ENCODE measurements around the gene BRMS1L. TPM values are rescaled to one million over a fixed set of nuclear protein-coding genes. Genes with fewer than 3 reads are reported as not detected.

The BRMS1L gene
- total and polyA plus RNA-seq, 2 of the 13 experiments (the other 11 are each of a cell fraction or from before 2014, with no cell fraction given): 21.1 to 23.8 TPM

GRCh38 chr14:35814371-35815005 is 11.7 kb upstream of the BRMS1L start (continued):
- TF ChIP-seq REST (IDR thresholded peaks at IDR 0.05; ENCODE audit: borderline replicate concordance in 1 of 2, low read depth in 1 of 2, low read length in 2 of 2): no peak
- TF ChIP-seq E2F2 (CRISPR knock-in tag; IDR thresholded peaks at IDR 0.05; ENCODE audit: borderline replicate concordance): no peak
- no peak for TF ChIP-seq E2F5 (CRISPR knock-in tag; conservative IDR thresholded peaks at IDR 0.05)
- no peak for TF ChIP-seq ZFP62 (CRISPR knock-in tag; IDR thresholded peaks at IDR 0.05)
- TF ChIP-seq IRF9 (CRISPR knock-in tag; IDR thresholded peaks at IDR 0.05; ENCODE audit: borderline replicate concordance): no peak
- peak; percentile 71; the same call in 1 of the 2 replicates for TF ChIP-seq ZNF580 (CRISPR knock-in tag; IDR thresholded peaks at IDR 0.05; ENCODE audit: borderline replicate concordance, low read depth)
- TF ChIP-seq ZNF83 (CRISPR knock-in tag; IDR thresholded peaks at IDR 0.05; ENCODE audit: borderline replicate concordance): no peak
- TF ChIP-seq SATB2 (CRISPR knock-in tag; IDR thresholded peaks at IDR 0.05): no peak
- TF ChIP-seq KLF13 (CRISPR knock-in tag; IDR thresholded peaks at IDR 0.05): no peak
- TF ChIP-seq ZNF350 (CRISPR knock-in tag; IDR thresholded peaks at IDR 0.05; ENCODE audit: borderline replicate concordance, low read depth): no peak
- no peak for TF ChIP-seq SKIL (CRISPR knock-in tag; IDR thresholded peaks at IDR 0.05; ENCODE audit: borderline replicate concordance)
- no peak for TF ChIP-seq FOXO1 (CRISPR knock-in tag; IDR thresholded peaks at IDR 0.05)
- no peak for TF ChIP-seq NCOA5 (CRISPR knock-in tag; IDR thresholded peaks at IDR 0.05)
- no peak for TF ChIP-seq ZNF816 (CRISPR knock-in tag; IDR thresholded peaks at IDR 0.05; ENCODE audit: borderline replicate concordance)
- no peak for TF ChIP-seq SSRP1 (CRISPR knock-in tag; IDR thresholded peaks at IDR 0.05)
- no peak for TF ChIP-seq KLF9 (CRISPR knock-in tag; IDR thresholded peaks at IDR 0.05; ENCODE audit: low read depth)
- TF ChIP-seq KLF15 (CRISPR knock-in tag; IDR thresholded peaks at IDR 0.05; ENCODE audit: borderline replicate concordance): no peak
- no peak for TF ChIP-seq WIZ (CRISPR knock-in tag; IDR thresholded peaks at IDR 0.05)
- no peak for TF ChIP-seq KMT2A (CRISPR knock-in tag; IDR thresholded peaks at IDR 0.05)
- no peak for TF ChIP-seq ZNF782 (CRISPR knock-in tag; IDR thresholded peaks at IDR 0.05; ENCODE audit: borderline replicate concordance)
- no peak for TF ChIP-seq RBM22 (optimal IDR thresholded peaks at IDR 0.05; ENCODE audit: low read length)

Measured in HepG2 (cell line).